BE2C (cell line): Measurements from ENCODE around the gene CNTROB.

Experiments used
- DNase-seq: peaks from one replicate; pipeline ENCODE4 v3.0.0-alpha.2; 2020
- H3K27me3 ChIP-seq: fragments of 250-450 bp; sonication (Bioruptor Pico); 2 replicates; pipeline ENCODE4 v1.5.1; 2020; ENCODE audit warnings: mild to moderate bottlenecking
- H3K36me3 ChIP-seq: fragments of 250-450 bp; sonication (Bioruptor Pico); 2 replicates; pipeline ENCODE4 v1.5.1; 2020; ENCODE audit warnings: mild to moderate bottlenecking
- H3K4me1 ChIP-seq: fragments of 250-450 bp; sonication (Bioruptor Pico); 2 replicates; pipeline ENCODE4 v1.5.1; 2020
- H3K4me3 ChIP-seq: 2 replicates; pipeline ENCODE4 v1.5.1; 2011; ENCODE audit warnings: low read depth, low read length
- H3K9me3 ChIP-seq: fragments of 250-450 bp; sonication (Bioruptor Pico); 2 replicates; pipeline ENCODE4 v1.5.1; 2020
- TF ChIP-seq, protein P1 (sequence below): IDR thresholded peaks from 2 replicates; pipeline ENCODE4 v1.5.1; 2012; ENCODE audit warnings: mild to moderate bottlenecking, low read depth, low read length

Gene CNTROB

DNA sequence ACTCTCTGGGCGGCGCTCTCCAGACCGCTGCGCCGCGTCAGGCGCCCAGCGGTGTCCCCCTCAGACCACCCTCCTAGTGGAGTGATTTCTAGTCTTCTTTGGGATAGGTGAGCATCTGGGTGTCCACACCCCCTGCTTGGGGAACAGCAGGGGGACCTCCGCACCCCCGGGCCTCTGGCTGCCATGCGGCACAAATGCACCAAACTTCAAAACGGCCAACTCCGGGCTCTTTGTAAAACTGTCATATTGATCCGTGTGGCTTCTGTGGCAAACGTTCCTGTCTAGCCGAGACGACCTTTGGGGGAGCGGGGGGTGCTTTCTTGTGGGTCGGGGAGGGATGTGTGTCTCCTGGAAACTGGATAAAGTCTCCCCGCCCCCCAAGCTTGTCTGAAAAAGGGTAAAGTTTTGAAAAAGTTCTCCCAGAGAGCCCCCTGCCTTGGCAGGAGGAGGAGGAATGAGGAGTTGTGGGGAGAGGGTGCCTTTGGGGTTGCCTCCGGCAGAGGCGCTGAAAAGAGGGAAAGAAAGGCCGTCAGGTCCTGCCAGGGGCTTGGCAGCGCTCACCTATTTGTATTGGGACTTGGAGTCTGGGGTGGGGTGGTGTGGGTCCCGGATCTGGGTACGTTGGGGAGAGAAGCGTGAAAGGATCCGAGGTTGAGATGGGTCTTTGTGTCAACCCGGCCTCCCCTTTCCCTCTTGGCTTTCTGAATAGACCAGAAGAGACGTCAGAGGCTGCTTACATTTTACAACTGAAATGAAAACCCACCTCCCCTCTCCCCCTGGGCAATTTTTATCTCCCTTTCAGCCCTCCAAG, 45.6 kb upstream of the CNTROB start:
- peaks cover 10% of the 10 kb centered on the region for H3K36me3 ChIP-seq
- no peaks in the 10 kb centered on the region for H3K9me3 ChIP-seq
- no peaks in the 10 kb centered on the region for H3K27me3 ChIP-seq
- peak overlapping the region; percentile 69 for H3K4me3 ChIP-seq
- peak; percentile 20 for DNase-seq
- TF ChIP-seq, protein P1, sequence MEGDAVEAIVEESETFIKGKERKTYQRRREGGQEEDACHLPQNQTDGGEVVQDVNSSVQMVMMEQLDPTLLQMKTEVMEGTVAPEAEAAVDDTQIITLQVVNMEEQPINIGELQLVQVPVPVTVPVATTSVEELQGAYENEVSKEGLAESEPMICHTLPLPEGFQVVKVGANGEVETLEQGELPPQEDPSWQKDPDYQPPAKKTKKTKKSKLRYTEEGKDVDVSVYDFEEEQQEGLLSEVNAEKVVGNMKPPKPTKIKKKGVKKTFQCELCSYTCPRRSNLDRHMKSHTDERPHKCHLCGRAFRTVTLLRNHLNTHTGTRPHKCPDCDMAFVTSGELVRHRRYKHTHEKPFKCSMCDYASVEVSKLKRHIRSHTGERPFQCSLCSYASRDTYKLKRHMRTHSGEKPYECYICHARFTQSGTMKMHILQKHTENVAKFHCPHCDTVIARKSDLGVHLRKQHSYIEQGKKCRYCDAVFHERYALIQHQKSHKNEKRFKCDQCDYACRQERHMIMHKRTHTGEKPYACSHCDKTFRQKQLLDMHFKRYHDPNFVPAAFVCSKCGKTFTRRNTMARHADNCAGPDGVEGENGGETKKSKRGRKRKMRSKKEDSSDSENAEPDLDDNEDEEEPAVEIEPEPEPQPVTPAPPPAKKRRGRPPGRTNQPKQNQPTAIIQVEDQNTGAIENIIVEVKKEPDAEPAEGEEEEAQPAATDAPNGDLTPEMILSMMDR = 0 out of 2 replicates have a peak, but pooled peaks have one; percentile 5
- H3K4me1 ChIP-seq = peaks cover 3% of the 10 kb centered on the region

DNA sequence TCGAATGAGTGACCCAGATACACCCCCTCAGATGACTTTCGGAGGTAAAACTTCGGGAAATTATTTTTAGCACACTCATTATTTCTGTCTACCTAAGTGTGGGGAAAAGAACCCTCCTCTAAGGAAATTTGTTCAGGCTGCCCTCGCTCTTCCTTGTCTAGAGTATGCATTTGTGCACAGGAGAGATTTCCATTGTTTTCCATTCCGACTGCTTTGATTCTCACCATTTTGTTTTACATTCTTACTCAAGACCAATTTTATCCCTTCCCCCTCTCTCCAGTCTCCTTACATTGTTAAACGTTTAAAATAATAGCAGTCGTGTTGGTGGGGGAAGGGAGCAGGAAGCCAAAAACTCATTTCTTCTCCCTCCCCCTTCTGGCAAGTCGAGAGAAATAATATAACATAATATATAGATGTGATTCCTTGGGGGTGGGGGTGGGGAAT, 44.9 kb upstream of the CNTROB start:
- peaks cover 10% of the 10 kb centered on the region for H3K36me3 ChIP-seq
- H3K27me3 ChIP-seq = no peaks in the 10 kb centered on the region
- no peaks in the 10 kb centered on the region for H3K9me3 ChIP-seq
- H3K4me1 ChIP-seq = peaks cover 2% of the 10 kb centered on the region
- TF ChIP-seq, protein P1 = no peak
- H3K4me3 ChIP-seq = peak overlapping the region; percentile 69
- DNase-seq = no peak

- no peaks in the 10 kb centered on the region for H3K9me3 ChIP-seq
- no peaks in the 10 kb centered on the region; the same call in 1 of the 2 replicates for H3K4me1 ChIP-seq
- peaks cover 10% of the 10 kb centered on the region for H3K36me3 ChIP-seq
- TF ChIP-seq, protein P1 = no peak
- no peaks in the 10 kb centered on the region for H3K27me3 ChIP-seq
- DNase-seq = peak; percentile 88
- peak overlapping the region; percentile 69 for H3K4me3 ChIP-seq
These were observed 44.4 kb upstream of the CNTROB start for GRCh38 chr17:7887482-7888183.

- peaks cover 10% of the 10 kb centered on the region for H3K36me3 ChIP-seq
- TF ChIP-seq, protein P1 = no peak
- DNase-seq = peak; percentile 19
- H3K4me3 ChIP-seq = peak within 1 kb of the TSS; percentile 55
- H3K9me3 ChIP-seq = no peaks in the 10 kb centered on the region
- no peaks in the 10 kb centered on the region; the same call in 1 of the 2 replicates for H3K4me1 ChIP-seq
- no peaks in the 10 kb centered on the region for H3K27me3 ChIP-seq
These were observed 43.7 kb upstream of the CNTROB start, which contains the start of gene CHD3 for GRCh38 chr17:7888184-7888920. Gene CHD3 (plus strand): TSS chr17:7888789. CDS start chr17:7889001, 212 bp downstream.

DNA sequence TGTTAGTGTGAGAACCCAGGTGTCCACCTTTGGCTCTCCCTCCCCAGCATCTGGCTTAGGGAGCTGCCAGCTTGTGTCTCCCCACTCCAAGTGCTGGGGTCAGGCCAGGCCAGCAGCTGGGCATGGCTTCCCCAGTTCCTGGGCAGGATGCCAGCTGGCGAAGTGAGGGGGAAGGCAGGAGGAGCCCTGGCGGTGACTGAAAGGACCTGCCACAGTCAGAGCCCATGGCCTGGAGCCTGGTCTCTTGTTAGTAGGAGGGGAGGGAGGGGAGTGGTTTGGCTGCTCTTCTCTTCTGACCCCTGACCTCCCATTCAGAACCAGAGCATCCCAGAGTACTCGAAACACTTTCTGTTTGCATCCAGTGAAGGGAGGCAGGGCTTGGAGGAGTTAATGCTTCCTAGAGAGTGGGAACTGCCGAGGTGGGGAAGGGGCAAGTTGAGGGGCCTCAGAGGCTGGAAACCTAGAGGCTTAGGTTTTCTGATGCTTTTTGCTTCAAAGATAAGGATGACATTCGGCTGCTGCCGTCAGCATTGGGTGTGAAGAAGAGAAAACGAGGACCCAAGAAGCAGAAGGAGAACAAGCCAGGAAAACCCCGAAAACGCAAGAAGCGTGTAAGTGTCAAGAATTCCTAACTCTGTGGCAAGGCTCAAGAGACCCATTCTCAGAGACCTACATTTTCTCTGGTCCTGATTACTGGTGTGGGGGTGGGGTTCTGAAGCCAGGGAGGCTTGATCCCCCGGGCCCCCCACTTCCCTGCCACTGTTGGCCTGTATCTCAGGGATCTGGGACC, 42.6 kb upstream of the CNTROB start:
- peak overlapping the region; percentile 55 for H3K4me3 ChIP-seq
- H3K4me1 ChIP-seq = no peaks in the 10 kb centered on the region; the same call in 1 of the 2 replicates
- H3K36me3 ChIP-seq = peaks cover 16% of the 10 kb centered on the region
- TF ChIP-seq, protein P1 = peak; percentile 42
- H3K9me3 ChIP-seq = no peaks in the 10 kb centered on the region
- no peaks in the 10 kb centered on the region for H3K27me3 ChIP-seq
- peak; percentile 95 for DNase-seq
